OCI-LY1 (cell line): ENCODE measurements around the gene TBX4.

Experiments used
- CTCF ChIP-seq: fragments of 200-600 bp; sonication (generic), shearing (Covaris generic); IDR thresholded peaks from 2 replicates; pipeline ENCODE4 v1.5.1; 2017; ENCODE audit warnings: mild to moderate bottlenecking, antibody characterized with exemption, low read length, moderate library complexity, mixed read lengths
- EZH2 ChIP-seq: fragments of 200-600 bp; sonication (generic), shearing (Covaris generic); IDR thresholded peaks from 2 replicates; pipeline ENCODE4 v1.8.0; 2017; ENCODE audit warnings: borderline replicate concordance, mixed run types, mild to moderate bottlenecking, antibody characterized with exemption, low read length, moderate library complexity, mixed read lengths

GRCh38 chr17:61411261-61412142 is 40.7 kb upstream of the TBX4 start:
- TF ChIP-seq CTCF (no peak), EZH2 (no peak)
